HG02840 (cell line): Measurements from ENCODE around the gene RAB3C.

ENCODE experiments used
- ATAC-seq: cut with Tn5 transposase; IDR thresholded peaks from one replicate; pipeline ENCODE4 v1.9.1; 2021; ENCODE audit warnings: mild to moderate bottlenecking, moderate library complexity, moderate number of reproducible peaks; ENCODE audit not compliant: unreplicated experiment, low FRiP score

Gene RAB3C

GRCh38 chr5:58902305-58902704 is 319.4 kb downstream of the RAB3C start:
- no peak for ATAC-seq

- ATAC-seq, result no peak
Observed at GRCh38 chr5:58902765-58903164, 319.9 kb downstream of the RAB3C start.

GRCh38 chr5:58904737-58905136 is 321.9 kb downstream of the RAB3C start:
- ATAC-seq, result no peak

GRCh38 chr5:58905944-58906343 is 323.1 kb downstream of the RAB3C start:
- ATAC-seq, result no peak
